ENCODE measurements around the gene FLACC1.

DNA sequence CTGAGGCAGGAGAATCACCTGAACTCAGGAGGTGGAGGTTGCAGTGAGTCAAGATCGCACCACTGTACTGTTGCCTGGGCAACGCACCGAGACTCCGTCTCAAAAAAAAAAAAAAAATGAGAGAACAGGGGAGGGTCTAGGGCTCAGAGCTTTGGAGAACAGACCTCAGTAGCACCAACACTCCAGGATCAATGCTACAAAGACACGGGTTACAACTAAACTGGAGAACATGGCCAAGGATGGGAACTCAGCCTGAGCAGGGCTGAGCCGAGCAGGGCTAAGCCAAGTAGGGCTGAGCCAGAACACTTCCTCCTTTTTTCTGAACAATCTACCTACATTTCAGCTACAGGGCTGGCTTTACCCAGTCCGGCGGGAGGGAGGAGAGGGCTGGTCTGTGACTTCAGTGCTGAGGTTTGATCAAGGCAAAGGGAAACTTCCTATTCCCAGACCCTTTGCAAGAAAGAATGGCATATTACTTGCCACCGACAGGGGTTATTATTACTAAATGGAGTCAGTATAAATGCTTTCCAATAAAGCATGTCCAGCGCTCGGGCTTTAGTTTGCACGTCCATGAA, 99.7 kb downstream of the FLACC1 start:
- TF ChIP-seq, protein P1, sequence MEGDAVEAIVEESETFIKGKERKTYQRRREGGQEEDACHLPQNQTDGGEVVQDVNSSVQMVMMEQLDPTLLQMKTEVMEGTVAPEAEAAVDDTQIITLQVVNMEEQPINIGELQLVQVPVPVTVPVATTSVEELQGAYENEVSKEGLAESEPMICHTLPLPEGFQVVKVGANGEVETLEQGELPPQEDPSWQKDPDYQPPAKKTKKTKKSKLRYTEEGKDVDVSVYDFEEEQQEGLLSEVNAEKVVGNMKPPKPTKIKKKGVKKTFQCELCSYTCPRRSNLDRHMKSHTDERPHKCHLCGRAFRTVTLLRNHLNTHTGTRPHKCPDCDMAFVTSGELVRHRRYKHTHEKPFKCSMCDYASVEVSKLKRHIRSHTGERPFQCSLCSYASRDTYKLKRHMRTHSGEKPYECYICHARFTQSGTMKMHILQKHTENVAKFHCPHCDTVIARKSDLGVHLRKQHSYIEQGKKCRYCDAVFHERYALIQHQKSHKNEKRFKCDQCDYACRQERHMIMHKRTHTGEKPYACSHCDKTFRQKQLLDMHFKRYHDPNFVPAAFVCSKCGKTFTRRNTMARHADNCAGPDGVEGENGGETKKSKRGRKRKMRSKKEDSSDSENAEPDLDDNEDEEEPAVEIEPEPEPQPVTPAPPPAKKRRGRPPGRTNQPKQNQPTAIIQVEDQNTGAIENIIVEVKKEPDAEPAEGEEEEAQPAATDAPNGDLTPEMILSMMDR (conservative IDR thresholded peaks at IDR 0.05; ENCODE audit: low read depth, low read length), result no peak
- TF ChIP-seq EZH2 (IDR thresholded peaks at IDR 0.05; ENCODE audit: low read length, unreplicated experiment) (no peak), EZH2phosphoT487 (IDR thresholded peaks at IDR 0.05; ENCODE audit: borderline replicate concordance, low read length) (no peak)
